NT2/D1 (cell line): Measurements from ENCODE around the gene HSPBP1.

Source experiments
- DNase-seq: peaks from one replicate; pipeline ENCODE4 v3.0.0-alpha.2; 2011; ENCODE audit warnings: low read depth, low spot score
- H3K27me3 ChIP-seq: 2 replicates; pipeline ENCODE4 v1.6.0; 2011; ENCODE audit warnings: mild to moderate bottlenecking; ENCODE audit not compliant: insufficient read length, insufficient read depth
- H3K36me3 ChIP-seq: 2 replicates; pipeline ENCODE4 v1.6.1; 2011; ENCODE audit warnings: mild to moderate bottlenecking, low read length, mixed read lengths; ENCODE audit not compliant: insufficient read depth, insufficient read length
- H3K4me1 ChIP-seq: 2 replicates; pipeline ENCODE4 v1.5.1; 2011; ENCODE audit not compliant: insufficient read depth, insufficient read length
- H3K4me3 ChIP-seq: 2 replicates; pipeline ENCODE4 v1.5.1; 2011; ENCODE audit warnings: low read depth; ENCODE audit not compliant: insufficient read length
- H3K9ac ChIP-seq: 2 replicates; pipeline ENCODE4 v1.6.0; 2011; ENCODE audit warnings: low read depth; ENCODE audit not compliant: insufficient read length
- H3K9me3 ChIP-seq: 2 replicates; pipeline ENCODE4 v1.5.1; 2011; ENCODE audit warnings: mild to moderate bottlenecking, low read length; ENCODE audit not compliant: insufficient read depth
- SUZ12 ChIP-seq: IDR thresholded peaks from 2 replicates; pipeline ENCODE4 v1.6.1; 2011; ENCODE audit not compliant: insufficient read length, insufficient read depth; ENCODE audit errors: extremely low read depth
- YY1 ChIP-seq: IDR thresholded peaks from 2 replicates; pipeline ENCODE4 v1.6.1; 2011; ENCODE audit not compliant: insufficient read length, insufficient read depth
- ZNF274 ChIP-seq: IDR thresholded peaks from 2 replicates; pipeline ENCODE4 v1.6.1; 2011; ENCODE audit warnings: mild to moderate bottlenecking, low read depth, low read length

Gene HSPBP1

DNA sequence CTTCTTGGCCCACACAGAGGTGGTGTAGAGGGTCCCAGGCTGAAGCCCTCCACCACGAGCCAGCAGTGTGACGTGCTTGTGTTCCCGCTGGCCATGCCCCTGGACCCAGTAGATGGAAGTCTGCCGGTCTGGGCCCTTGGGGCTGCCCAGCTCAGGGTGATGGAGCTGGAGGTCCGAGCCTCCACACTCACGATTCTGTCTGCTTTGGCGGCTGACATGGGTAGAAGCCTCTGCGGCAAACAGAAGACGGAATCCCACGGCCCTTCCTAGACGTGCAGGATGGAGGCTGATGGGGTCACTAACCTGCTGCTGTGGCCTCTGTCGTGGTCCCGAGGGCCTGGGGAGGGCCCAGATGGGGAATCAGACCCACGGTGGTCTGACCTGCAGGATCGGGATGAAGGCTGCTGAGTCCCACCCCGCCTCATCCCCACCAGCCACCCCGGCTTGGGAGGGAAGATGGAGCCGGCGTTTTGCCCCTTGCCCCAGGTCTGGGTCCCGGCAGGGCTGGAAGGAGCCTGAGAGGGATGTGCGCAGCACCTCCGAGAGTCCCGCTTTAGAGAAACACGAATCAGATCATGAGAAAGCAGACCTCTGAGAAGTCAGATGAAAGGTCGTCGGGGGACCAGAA lies 55.8 kb downstream of the HSPBP1 start:
- peaks cover 41% of the 10 kb centered on the region for H3K36me3 ChIP-seq
- H3K9ac ChIP-seq: no peak overlapping the region
- H3K4me1 ChIP-seq: no peaks in the 10 kb centered on the region
- DNase-seq: no peak
- no peaks in the 10 kb centered on the region for H3K27me3 ChIP-seq
- no peak overlapping the region for H3K4me3 ChIP-seq
- H3K9me3 ChIP-seq: peaks cover 13% of the 10 kb centered on the region; the same call in 1 of the 2 replicates
- TF ChIP-seq SUZ12: no peak

DNA sequence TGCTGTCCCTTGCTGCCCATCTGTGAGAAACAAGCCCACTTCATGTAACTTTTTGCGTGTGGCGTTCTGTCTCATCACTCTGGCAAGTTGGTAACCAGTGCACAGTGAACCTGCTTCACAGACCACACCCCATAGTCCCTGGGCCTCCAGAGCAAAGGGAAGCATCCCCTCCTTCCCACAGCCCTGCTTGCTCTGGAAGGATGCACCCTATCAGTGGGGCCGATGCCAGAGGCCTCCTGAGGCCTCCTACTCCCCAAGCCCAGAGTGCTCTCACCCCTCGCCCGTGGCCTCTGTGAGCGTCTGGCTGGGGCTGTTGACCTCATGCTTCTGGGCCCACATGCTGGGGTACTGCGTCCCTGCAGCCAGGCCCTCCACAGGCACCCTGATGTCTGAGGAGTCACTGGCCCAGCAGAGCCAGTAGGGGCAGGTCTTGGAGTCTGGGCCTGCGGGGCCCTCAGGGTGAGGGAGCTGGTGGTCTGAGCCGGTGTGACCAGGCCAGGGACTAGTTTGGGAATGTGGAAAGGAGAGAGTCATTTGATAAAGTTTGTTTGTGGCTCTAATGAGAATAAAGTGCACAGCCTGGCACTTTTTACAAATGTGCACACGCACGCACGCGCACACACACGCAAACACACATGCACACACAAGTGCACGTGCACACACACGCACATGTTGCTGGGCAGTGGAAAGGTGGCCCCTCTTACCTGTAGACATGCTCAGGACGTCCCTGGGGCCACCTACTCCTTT lies 56.4 kb downstream of the HSPBP1 start:
- DNase-seq: no peak
- no peak overlapping the region for H3K9ac ChIP-seq
- peaks cover 35% of the 10 kb centered on the region for H3K36me3 ChIP-seq
- no peaks in the 10 kb centered on the region for H3K4me1 ChIP-seq
- H3K9me3 ChIP-seq: peaks cover 13% of the 10 kb centered on the region; the same call in 1 of the 2 replicates
- no peak for TF ChIP-seq ZNF274
- TF ChIP-seq YY1: no peak
- TF ChIP-seq SUZ12: no peak
- H3K4me3 ChIP-seq: no peak overlapping the region
- H3K27me3 ChIP-seq: no peaks in the 10 kb centered on the region

DNA sequence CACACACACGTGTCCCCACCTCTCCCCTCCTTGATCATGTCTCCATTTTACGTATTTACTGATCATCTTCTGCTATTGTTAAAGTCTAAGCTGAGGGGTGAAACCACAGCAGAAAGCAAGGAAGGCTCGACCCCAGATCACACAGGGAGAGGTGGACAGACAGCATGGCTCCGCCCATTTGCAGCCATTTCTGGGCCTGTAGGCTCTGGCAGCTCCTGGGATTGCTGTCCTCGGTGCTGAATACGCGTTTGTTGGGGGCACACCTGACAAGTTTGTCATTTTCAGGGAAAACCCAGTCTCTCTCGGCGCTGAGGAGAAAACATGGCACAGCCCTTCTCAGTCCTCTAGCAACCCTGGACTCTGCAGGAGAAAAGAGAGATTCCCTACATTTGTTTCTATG lies 59.4 kb downstream of the HSPBP1 start:
- peaks cover 13% of the 10 kb centered on the region; the same call in 1 of the 2 replicates for H3K9me3 ChIP-seq
- no peaks in the 10 kb centered on the region for H3K27me3 ChIP-seq
- no peak overlapping the region for H3K4me3 ChIP-seq
- no peaks in the 10 kb centered on the region for H3K4me1 ChIP-seq
- H3K36me3 ChIP-seq: peaks cover 13% of the 10 kb centered on the region
- DNase-seq: no peak
- TF ChIP-seq ZNF274 (no peak), YY1 (no peak), SUZ12 (no peak)
- H3K9ac ChIP-seq: no peak overlapping the region

DNA sequence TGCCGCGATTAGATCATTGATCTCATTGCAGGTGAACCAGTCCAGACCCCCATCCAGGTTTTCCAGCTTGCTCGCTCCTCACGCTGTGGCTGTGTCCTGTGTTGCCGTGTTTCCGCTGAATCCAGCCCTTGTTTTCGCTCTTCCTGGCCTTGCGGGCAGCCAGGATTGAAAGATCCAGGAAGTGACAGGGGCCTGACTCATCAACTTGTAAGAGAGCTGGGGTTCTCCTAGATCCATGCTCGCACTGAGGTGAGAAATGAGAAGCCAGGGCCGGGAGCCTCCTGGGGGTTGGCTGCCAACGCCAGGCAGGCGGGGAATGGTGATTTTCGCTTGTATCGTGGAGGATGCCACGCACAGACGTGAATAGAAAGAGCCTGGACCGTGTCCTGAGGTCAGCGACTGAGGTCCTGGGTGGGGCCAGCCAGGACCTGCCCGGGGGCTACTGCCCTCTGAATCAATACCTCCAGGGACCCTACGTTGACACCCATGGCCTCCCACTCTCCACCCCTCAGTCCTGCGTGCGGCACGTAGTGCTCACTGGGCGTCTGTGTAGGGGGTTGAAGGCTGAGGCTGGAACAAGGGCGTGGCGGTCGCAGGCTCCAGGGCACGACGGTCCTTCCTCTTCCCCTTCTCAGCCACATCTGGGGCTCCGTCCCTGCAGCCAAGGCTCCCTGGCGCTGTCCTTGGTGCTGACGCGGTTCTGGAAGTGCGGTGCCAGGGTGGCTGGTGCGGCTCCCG lies 63.3 kb downstream of the HSPBP1 start:
- TF ChIP-seq ZNF274: no peak
- no peak for TF ChIP-seq YY1
- no peak for TF ChIP-seq SUZ12
- Histone ChIP-seq H3K4me1 (no peaks in the 10 kb centered on the region), H3K9ac (peak overlapping the region; percentile 61), H3K4me3 (peak overlapping the region; percentile 49), H3K36me3 (no peaks in the 10 kb centered on the region), H3K9me3 (peaks cover 30% of the 10 kb centered on the region; the same call in 1 of the 2 replicates), H3K27me3 (no peaks in the 10 kb centered on the region)
- DNase-seq: peak; percentile 84

- TF ChIP-seq YY1 (no peak), ZNF274 (no peak), SUZ12 (no peak)
- H3K36me3 ChIP-seq: no peaks in the 10 kb centered on the region
- H3K4me1 ChIP-seq: peaks cover 3% of the 10 kb centered on the region
- no peak for DNase-seq
- peaks cover 17% of the 10 kb centered on the region; the same call in 1 of the 2 replicates for H3K9me3 ChIP-seq
- no peaks in the 10 kb centered on the region for H3K27me3 ChIP-seq
- no peak overlapping the region for H3K9ac ChIP-seq
- H3K4me3 ChIP-seq: no peak overlapping the region
These were observed 66.4 kb downstream of the HSPBP1 start for GRCh38 chr19:55213547-55213946.

- no peak for DNase-seq
- TF ChIP-seq SUZ12 (no peak), YY1 (no peak), ZNF274 (no peak)
These were observed 67.5 kb downstream of the HSPBP1 start for GRCh38 chr19:55212447-55212846.

More at GRCh38 chr19:55212447-55212846, 67.5 kb downstream of the HSPBP1 start:
- H3K36me3 ChIP-seq: no peaks in the 10 kb centered on the region
- H3K9me3 ChIP-seq: peaks cover 17% of the 10 kb centered on the region; the same call in 1 of the 2 replicates
- H3K4me1 ChIP-seq: peaks cover 3% of the 10 kb centered on the region
- H3K9ac ChIP-seq: no peak overlapping the region
- H3K27me3 ChIP-seq: no peaks in the 10 kb centered on the region
- no peak overlapping the region for H3K4me3 ChIP-seq
